HG03196 (cell line): ENCODE results near the gene CACNB2.

Experiments
- ATAC-seq: cut with Tn5 transposase; IDR thresholded peaks from one replicate; pipeline ENCODE4 v1.9.1; 2021; ENCODE audit not compliant: unreplicated experiment

CACNB2 gene

GRCh38 chr10:18498998-18499397 lies 358.8 kb downstream of the CACNB2 start:
- no peak for ATAC-seq

- no peak for ATAC-seq
Measured at GRCh38 chr10:18500576-18500975, 360.4 kb downstream of the CACNB2 start.

GRCh38 chr10:18501198-18501597 lies 361.0 kb downstream of the CACNB2 start:
- peak; percentile 93 for ATAC-seq

GRCh38 chr10:18501629-18502028 lies 361.4 kb downstream of the CACNB2 start:
- ATAC-seq: no peak

- no peak for ATAC-seq
Measured at GRCh38 chr10:18504161-18504560, 363.9 kb downstream of the CACNB2 start.

GRCh38 chr10:18505456-18506118 lies 365.4 kb downstream of the CACNB2 start:
- ATAC-seq: no peak

GRCh38 chr10:18508587-18508986 lies 368.4 kb downstream of the CACNB2 start:
- ATAC-seq: no peak

- no peak for ATAC-seq
Measured at GRCh38 chr10:18514537-18514936, 374.3 kb downstream of the CACNB2 start.

DNA sequence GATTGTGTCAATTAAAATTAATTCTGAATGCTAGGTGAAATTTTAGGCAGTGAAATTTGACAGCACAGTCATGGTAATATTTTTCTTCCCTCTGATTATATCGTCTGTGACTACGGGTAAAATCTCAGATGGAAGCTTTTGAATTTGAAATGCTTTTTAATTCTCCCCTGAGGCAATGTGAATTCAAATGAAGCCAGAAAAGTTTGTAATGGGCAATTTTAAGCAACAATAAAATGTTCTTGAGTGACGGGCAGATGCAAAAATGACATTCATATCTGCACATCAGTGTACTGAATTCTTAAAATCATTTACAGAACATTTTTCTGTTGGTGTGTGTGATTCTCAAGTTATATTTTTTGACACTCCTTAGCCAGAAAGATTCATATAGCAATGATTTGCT lies 376.6 kb downstream of the CACNB2 start:
- no peak for ATAC-seq

- ATAC-seq: no peak
Measured at GRCh38 chr10:18523025-18523424, 382.8 kb downstream of the CACNB2 start.

GRCh38 chr10:18523858-18524257 lies 383.6 kb downstream of the CACNB2 start:
- ATAC-seq: no peak

DNA sequence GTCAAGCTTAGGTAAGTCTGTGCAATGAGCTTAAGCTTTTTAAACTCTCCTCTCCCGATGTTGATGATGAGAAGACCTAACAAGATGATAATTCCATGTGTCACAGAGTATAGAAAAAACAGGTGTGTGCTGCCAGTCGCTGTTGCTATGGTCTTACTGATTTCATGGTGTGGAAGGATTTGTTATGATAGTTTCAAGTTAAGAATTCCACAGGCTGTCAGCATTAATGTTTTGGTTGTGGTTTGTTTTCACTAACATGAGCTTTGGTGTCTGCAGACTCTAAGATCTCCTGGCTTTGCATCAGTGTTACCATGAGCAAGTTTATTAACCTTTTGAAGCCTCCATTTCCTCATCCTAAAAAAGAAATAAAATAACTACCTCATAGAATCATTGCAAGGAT lies 387.5 kb downstream of the CACNB2 start:
- no peak for ATAC-seq

DNA sequence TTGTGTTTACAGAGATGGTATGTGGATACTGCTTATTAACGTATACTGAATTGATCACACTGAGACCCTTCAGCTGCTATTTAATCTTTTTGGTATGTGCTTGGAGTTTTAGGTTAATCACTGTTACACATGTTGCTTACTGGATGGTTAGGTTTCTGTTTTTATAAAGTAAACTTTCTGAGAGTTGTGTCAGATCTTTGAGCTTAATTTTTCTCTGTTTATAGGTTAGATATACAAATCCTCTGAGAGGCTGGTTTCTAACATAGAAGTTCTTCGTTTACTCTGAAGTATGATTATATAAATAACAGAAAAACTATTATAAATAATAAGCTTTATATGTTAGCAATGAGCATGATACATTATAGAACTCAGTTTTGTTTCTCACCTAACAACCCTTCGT lies 388.1 kb downstream of the CACNB2 start:
- no peak for ATAC-seq

DNA sequence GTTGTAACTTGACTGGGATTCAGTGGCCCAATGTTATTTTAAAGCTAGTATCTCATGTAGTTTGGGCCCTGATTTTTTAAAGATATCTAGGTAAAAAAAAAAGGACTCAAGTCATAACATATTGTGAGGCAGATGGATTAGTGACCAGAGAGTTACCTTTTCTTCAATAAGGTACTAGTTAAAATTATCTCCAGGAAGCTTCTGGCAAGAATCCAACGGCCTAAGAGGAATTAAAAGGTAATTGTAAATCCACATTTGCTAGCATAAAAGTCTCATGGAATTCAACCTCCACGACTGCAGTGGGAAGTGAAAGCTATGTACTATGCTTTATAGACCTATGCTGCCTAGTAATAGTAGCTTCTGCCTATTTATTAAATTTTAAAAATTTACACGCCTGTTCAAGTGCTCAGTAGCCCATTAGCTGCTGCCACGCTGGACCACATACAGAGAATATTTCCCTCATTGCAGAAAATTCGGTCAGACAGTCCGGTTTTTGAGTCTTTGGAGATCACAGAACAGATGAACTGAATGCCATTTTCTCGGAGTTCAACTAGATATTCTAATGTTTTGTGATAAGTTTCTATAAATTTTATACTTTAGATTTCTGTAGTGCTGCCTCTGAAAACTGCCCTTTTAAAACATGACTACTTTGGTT lies 392.8 kb downstream of the CACNB2 start:
- no peak for ATAC-seq

- no peak for ATAC-seq
Measured at GRCh38 chr10:18533896-18534295, 393.7 kb downstream of the CACNB2 start.

- ATAC-seq: no peak
Measured at GRCh38 chr10:18539335-18539734, 399.1 kb downstream of the CACNB2 start.

- ATAC-seq: no peak
Measured at GRCh38 chr10:18540195-18540594, 400.0 kb downstream of the CACNB2 start.

DNA sequence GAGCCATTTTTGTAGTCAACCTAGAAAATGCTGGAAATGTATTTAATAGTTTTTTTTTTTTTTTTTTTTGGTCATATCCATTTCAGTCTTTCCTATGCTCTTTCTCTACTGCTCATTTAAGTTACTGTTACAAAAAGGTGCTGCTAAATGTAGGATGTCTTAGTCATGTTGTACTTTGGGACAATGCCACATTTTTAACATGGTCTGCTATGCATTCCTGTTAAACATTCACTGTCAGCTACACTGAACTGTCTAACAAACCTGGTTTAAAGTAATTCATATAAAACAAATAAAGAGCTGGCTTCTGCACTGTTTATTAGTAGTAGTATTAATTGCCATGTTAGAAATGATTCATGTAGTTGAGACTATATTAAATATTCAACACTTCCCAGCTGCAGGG lies 402.6 kb downstream of the CACNB2 start:
- no peak for ATAC-seq

DNA sequence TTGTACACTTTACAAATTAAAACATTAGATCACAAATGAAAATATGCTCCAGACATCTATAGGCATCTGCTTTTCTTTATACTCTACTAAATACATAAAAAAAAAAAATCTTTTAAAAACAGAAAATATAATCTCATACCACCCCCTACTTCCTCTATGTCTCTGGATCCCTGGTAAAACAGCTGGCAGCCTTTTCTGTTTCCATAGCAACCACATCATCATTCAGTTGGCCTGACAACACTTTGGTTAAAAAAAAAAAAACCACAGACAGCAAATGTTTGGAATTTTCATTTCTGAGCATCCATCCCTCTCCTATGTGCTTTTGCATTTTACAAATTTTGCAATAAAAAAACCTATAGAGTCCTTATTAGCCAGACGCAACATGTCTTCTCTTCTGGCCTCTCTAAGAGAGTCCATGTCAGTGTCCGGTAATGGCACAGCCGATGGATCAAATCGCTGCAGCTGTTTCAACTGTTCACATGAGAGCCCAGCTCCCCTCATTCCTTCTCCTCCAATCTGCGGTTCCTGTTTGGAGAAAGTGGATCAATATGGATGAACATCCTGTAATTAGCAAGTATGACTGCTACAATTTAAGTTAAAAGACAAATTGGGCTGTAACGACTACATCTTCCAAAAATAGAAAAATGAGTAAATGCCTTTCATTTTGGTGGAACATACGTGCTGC lies 405.5 kb downstream of the CACNB2 start:
- ATAC-seq: no peak

DNA sequence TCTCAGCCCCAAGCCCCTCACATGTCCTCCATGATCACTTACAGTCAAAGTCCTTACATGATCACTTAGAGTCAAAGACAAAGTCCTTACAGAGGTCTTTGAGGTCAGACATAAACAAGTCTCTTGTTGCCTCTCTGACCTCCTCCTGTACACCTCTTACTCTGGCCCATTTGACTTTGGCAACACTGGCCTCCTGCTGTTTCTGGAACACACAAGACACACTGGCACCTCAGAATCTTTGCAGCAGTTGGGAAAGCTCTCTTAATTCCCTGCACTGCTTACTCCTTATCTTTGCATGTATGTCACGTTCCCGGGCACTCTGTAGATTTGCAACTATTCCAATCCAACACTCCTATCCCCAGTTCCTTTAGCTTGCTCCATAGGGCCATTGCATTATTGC lies 408.9 kb downstream of the CACNB2 start:
- ATAC-seq: no peak

DNA sequence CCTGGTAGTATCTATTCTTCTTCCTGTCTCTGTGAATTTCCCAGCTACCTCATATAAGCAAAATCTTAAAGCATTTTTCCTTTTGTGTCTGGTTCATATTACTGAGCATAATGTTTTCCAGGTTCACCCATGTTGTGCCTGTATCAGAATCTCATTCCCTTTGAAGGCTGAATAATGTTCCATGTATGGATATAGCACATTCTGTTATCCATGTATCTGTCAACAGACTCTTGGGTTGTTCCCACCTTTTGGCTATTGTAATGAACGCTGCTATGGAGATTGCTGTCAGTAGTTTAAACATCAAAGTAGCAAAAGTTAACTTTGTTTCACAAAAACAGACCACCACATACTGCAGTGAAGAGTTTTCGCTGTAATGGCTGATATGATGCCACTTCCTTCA lies 411.2 kb downstream of the CACNB2 start:
- no peak for ATAC-seq

GRCh38 chr10:18554479-18554878 lies 414.3 kb downstream of the CACNB2 start:
- no peak for ATAC-seq
